Tibial nerve (tissue), 3 donors: ENCODE results near the gene SNX13.

Experiments used
- CTCF ChIP-seq, 5 experiments: fragments of 200-600 bp in 3 of 5; fragments of 450-650 bp in 2 of 5; sonication (generic) in 3 of 5; IDR thresholded peaks; one replicate each; pipeline ENCODE4 v1.5.1; 2016 to 2019; ENCODE audit warnings: antibody characterized with exemption in 5 of 5, mild to moderate bottlenecking in 3 of 5, moderate library complexity in 2 of 5
- POLR2A ChIP-seq, 2 donors: fragments of 450-650 bp; IDR thresholded peaks; one replicate each; pipeline ENCODE4 v1.6.1; 2017; ENCODE audit warnings: antibody characterized with exemption in 2 of 2, mild to moderate bottlenecking in 2 of 2, moderate library complexity in 2 of 2

- TF ChIP-seq CTCF (IDR thresholded peaks at IDR 0.05) = no peak
- no peak for TF ChIP-seq POLR2A (IDR thresholded peaks at IDR 0.05)
Observed at GRCh38 chr7:17986851-17987250, 46.6 kb upstream of the SNX13 start.
